ENCODE results near the gene AKAP13. TPM values are rescaled to one million over a fixed set of nuclear protein-coding genes. Genes with fewer than 3 reads are reported as not detected.

Gene AKAP13
- total and polyA plus RNA-seq, 2 of the 8 experiments (the other 6 are each of a cell fraction or from before 2014, with no cell fraction given): 14.0 to 46.2 TPM

DNA sequence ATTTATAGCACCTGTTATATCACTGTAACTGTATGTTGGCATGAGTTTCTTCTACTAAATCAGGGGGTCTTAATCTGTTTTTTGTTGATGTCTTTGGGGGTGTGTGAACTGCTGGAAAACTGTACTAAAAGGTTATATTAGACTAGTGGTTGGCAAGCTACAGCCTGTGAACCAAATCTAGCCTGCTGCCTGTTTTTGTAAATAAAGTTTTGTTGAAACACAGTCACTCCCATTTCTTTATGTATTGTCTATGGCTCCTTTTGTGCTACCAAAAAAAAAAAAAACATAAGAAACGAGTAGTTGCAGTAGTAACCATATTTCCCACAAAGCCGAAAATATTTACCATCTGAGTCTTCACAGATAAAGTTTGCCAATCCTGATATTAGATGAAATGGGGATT is 126.7 kb downstream of the AKAP13 start:
- no peaks in the 10 kb centered on the region for H3K36me3 ChIP-seq (ENCODE audit: control insufficient read depth in 2 of 4, insufficient read depth in 4 of 4, low read length in 3 of 4)
- DNase-seq (ENCODE audit: low read depth in 1 of 2, low spot score in 2 of 2): no peak

More for the DNA sequence above, 126.7 kb downstream of the AKAP13 start:
- H2BK12ac ChIP-seq (ENCODE audit: low read depth, low read length): no peak overlapping the region
- no peak for FAIRE-seq
- H3K4ac ChIP-seq (replicated peaks; ENCODE audit: insufficient read length, low read depth, low read length): no peak overlapping the region
- no peak overlapping the region for H2AK5ac ChIP-seq (ENCODE audit: low read depth, low read length)
- H3K27ac ChIP-seq (ENCODE audit: low read depth, low read length): no peak overlapping the region
- H3K23me2 ChIP-seq (ENCODE audit: low read depth, low read length): no peaks in the 10 kb centered on the region
- H3K14ac ChIP-seq (ENCODE audit: insufficient read length): no peak overlapping the region
- TF ChIP-seq CBX8 (IDR thresholded peaks at IDR 0.05; ENCODE audit: borderline replicate concordance, low read depth, low read length): no peak
- no peak for TF ChIP-seq YY1 (IDR thresholded peaks at IDR 0.05; ENCODE audit: low read depth, low read length)
- TF ChIP-seq BRCA1 (IDR thresholded peaks at IDR 0.05; ENCODE audit: low read depth, low read length): no peak
- no peak for TF ChIP-seq RNF2 (IDR thresholded peaks at IDR 0.05; ENCODE audit: borderline replicate concordance, low read depth, low read length, missing control alignments, poor library complexity, severe bottlenecking)
- no peak for TF ChIP-seq SIN3A (conservative IDR thresholded peaks at IDR 0.05 in 1 of 2, IDR thresholded peaks at IDR 0.05 in 1 of 2; ENCODE audit: low read depth in 1 of 2, low read length in 2 of 2)
- TF ChIP-seq, protein P1, sequence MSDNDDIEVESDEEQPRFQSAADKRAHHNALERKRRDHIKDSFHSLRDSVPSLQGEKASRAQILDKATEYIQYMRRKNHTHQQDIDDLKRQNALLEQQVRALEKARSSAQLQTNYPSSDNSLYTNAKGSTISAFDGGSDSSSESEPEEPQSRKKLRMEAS (IDR thresholded peaks at IDR 0.05): no peak
- TF ChIP-seq CTBP2 (IDR thresholded peaks at IDR 0.05; ENCODE audit: borderline replicate concordance, insufficient read depth, insufficient read length, low read length): no peak
- TF ChIP-seq ZNF274 (IDR thresholded peaks at IDR 0.05; ENCODE audit: borderline replicate concordance, extremely low read depth, low read length): no peak
- no peak for TF ChIP-seq SP2 (IDR thresholded peaks at IDR 0.05; ENCODE audit: low read length)
- TF ChIP-seq CHD2 (IDR thresholded peaks at IDR 0.05; ENCODE audit: low read length): no peak
- TF ChIP-seq, protein P2, sequence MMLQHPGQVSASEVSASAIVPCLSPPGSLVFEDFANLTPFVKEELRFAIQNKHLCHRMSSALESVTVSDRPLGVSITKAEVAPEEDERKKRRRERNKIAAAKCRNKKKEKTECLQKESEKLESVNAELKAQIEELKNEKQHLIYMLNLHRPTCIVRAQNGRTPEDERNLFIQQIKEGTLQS (IDR thresholded peaks at IDR 0.05; ENCODE audit: insufficient read depth, low read depth, low read length): no peak
- no peak for TF ChIP-seq KDM4A (IDR thresholded peaks at IDR 0.05; ENCODE audit: low read depth, low read length, severe bottlenecking)
- TF ChIP-seq TCF12 (IDR thresholded peaks at IDR 0.05; ENCODE audit: low read depth, low read length): no peak
- peaks cover 0 to 5% of the 10 kb centered on the region in 2 experiments for H4K20me1 ChIP-seq (replicated peaks in 1 of 2; ENCODE audit: control insufficient read depth in 1 of 2, insufficient read depth in 2 of 2, low read length in 2 of 2)
- H4K5ac ChIP-seq (ENCODE audit: insufficient read length, low read depth, low read length): no peak overlapping the region
- peaks cover 0 to 60% of the 10 kb centered on the region in 2 experiments; a peak in 2 of 4 replicates for H3K79me2 ChIP-seq (ENCODE audit: control insufficient read depth in 1 of 2, insufficient read depth in 2 of 2, low read length in 2 of 2)
- no peak overlapping the region for H3K18ac ChIP-seq (ENCODE audit: extremely low read depth, low read length)
- peaks cover 13% of the 10 kb centered on the region for H3K79me1 ChIP-seq (ENCODE audit: low read depth, low read length)
- ChIA-PET CTCF (ENCODE audit: partially characterized antibody) (interaction anchor here (0.9 to 2.0 kb wide), 4 partner anchors 14 to 211 kb away, joined by 3 to 11 read pairs (median 4); no protein-coding TSS in a partner anchor), POLR2A (ENCODE audit: partially characterized antibody) (no interaction called here)
- H4K91ac ChIP-seq (replicated peaks; ENCODE audit: insufficient read length, low read length): no peak overlapping the region
- H2BK120ac ChIP-seq (replicated peaks; ENCODE audit: low read depth, low read length): no peak overlapping the region
- no peak overlapping the region for H2BK5ac ChIP-seq (ENCODE audit: low read depth, low read length)
- H3K4me3 ChIP-seq (ENCODE audit: extremely low read depth in 1 of 4, insufficient read depth in 2 of 4, low read depth in 3 of 4, low read length in 4 of 4): no peak overlapping the region
- no peak overlapping the region for H3K9ac ChIP-seq (replicated peaks in 1 of 4; ENCODE audit: extremely low read depth in 1 of 4, low read depth in 3 of 4, low read length in 3 of 4)
- no peak overlapping the region for H2BK15ac ChIP-seq (ENCODE audit: low read length)
- peaks cover 0 to 3% (median 0%) of the 10 kb centered on the region in 4 experiments; a peak in 1 of 7 replicates for H3K4me1 ChIP-seq (replicated peaks in 1 of 4; ENCODE audit: control insufficient read depth in 3 of 4, insufficient read depth in 4 of 4, low read length in 3 of 4)
- no peak overlapping the region for H3K56ac ChIP-seq (replicated peaks; ENCODE audit: insufficient read length, low read depth, low read length)
- no peak overlapping the region for H2BK20ac ChIP-seq (ENCODE audit: low read length)
- no peaks in the 10 kb centered on the region for H3K27me3 ChIP-seq (replicated peaks in 1 of 4; ENCODE audit: control insufficient read depth in 3 of 4, extremely low read depth in 1 of 4, insufficient read depth in 3 of 4, low read length in 3 of 4)
- no peak overlapping the region for H3K23ac ChIP-seq (ENCODE audit: insufficient read length)
- H4K8ac ChIP-seq (ENCODE audit: extremely low read depth, insufficient read depth, low read length): no peak overlapping the region
- H3K9me3 ChIP-seq (ENCODE audit: insufficient read depth in 2 of 2, low read depth in 1 of 2, low read length in 1 of 2): no peaks in the 10 kb centered on the region
- H2AFZ ChIP-seq (ENCODE audit: low read length): no peak overlapping the region
- H3K4me2 ChIP-seq (ENCODE audit: insufficient read depth in 1 of 2, low read depth in 2 of 2, low read length in 2 of 2): no peak overlapping the region
- 85% methylated on average over 2 of the region's 2 CpGs; no CpG with 5 or more reads in 1 of the 2 experiments for WGBS, 2 experiments (ENCODE audit: extremely low coverage in 1 of 2, insufficient coverage in 1 of 2, insufficient read length in 1 of 2, insufficient replicate concordance in 2 of 2, low coverage in 1 of 2, low lambda C conversion rate in 2 of 2, missing lambda C conversion rate in 1 of 2)

Measured in H1 (cell line).